ENCODE data around the gene FBXW7. TPM values are rescaled to one million over a fixed set of nuclear protein-coding genes. Genes with fewer than 3 reads are reported as not detected.

FBXW7 gene
- total and polyA plus RNA-seq, 2 of the 8 experiments (the other 6 are each of a cell fraction or from before 2014, with no cell fraction given): 6.0 to 26.7 TPM

DNA sequence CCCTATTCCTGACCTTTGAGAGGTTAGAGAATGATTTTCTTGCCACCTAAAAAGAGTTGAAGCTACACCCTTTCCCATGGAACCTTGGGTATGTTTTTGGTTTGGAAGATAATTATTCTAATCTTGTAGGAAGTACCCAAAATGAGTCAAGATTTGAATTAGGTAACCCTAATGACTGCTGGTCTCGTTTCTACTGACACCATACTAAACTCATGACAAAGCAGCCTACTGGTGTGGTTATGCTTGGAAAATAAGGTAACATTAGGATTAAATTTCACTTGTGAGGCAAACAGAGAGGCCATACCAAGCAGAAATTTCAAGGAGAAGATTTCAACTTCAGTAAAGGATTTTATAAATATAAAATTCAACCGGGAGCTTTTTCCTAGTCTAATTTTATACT is 107.9 kb downstream of the FBXW7 start:
- H3K4ac ChIP-seq (replicated peaks; ENCODE audit: insufficient read length, low read depth, low read length): no peak overlapping the region
- TF ChIP-seq SUZ12 (IDR thresholded peaks at IDR 0.05; ENCODE audit: low read length) (no peak), JUN (IDR thresholded peaks at IDR 0.05; ENCODE audit: low read depth, low read length) (no peak), TAF7 (optimal IDR thresholded peaks at IDR 0.05; ENCODE audit: borderline replicate concordance, low read depth, low read length) (no peak), RXRA (IDR thresholded peaks at IDR 0.05; ENCODE audit: insufficient read depth, low read depth, low read length) (no peak), TAF1 (IDR thresholded peaks at IDR 0.05; ENCODE audit: low read depth, low read length) (no peak), MAFK (IDR thresholded peaks at IDR 0.05; ENCODE audit: low read depth, low read length) (no peak), BACH1 (IDR thresholded peaks at IDR 0.05; ENCODE audit: low read length) (no peak), RAD21 (IDR thresholded peaks at IDR 0.05 in 1 of 2, conservative IDR thresholded peaks at IDR 0.05 in 1 of 2; ENCODE audit: low read depth in 2 of 2, low read length in 2 of 2) (no peak), TCF12 (IDR thresholded peaks at IDR 0.05; ENCODE audit: low read depth, low read length) (no peak)
- TF ChIP-seq, protein P1, sequence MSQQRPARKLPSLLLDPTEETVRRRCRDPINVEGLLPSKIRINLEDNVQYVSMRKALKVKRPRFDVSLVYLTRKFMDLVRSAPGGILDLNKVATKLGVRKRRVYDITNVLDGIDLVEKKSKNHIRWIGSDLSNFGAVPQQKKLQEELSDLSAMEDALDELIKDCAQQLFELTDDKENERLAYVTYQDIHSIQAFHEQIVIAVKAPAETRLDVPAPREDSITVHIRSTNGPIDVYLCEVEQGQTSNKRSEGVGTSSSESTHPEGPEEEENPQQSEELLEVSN (IDR thresholded peaks at IDR 0.05): no peak
- TF ChIP-seq, protein P2, sequence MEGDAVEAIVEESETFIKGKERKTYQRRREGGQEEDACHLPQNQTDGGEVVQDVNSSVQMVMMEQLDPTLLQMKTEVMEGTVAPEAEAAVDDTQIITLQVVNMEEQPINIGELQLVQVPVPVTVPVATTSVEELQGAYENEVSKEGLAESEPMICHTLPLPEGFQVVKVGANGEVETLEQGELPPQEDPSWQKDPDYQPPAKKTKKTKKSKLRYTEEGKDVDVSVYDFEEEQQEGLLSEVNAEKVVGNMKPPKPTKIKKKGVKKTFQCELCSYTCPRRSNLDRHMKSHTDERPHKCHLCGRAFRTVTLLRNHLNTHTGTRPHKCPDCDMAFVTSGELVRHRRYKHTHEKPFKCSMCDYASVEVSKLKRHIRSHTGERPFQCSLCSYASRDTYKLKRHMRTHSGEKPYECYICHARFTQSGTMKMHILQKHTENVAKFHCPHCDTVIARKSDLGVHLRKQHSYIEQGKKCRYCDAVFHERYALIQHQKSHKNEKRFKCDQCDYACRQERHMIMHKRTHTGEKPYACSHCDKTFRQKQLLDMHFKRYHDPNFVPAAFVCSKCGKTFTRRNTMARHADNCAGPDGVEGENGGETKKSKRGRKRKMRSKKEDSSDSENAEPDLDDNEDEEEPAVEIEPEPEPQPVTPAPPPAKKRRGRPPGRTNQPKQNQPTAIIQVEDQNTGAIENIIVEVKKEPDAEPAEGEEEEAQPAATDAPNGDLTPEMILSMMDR (IDR thresholded peaks at IDR 0.05; ENCODE audit: control extremely low read depth in 1 of 3, insufficient read depth in 1 of 3, low read depth in 1 of 3, low read length in 3 of 3): no peak

More for the DNA sequence above, 107.9 kb downstream of the FBXW7 start:
- Histone ChIP-seq H3K4me2 (ENCODE audit: insufficient read depth in 1 of 2, low read depth in 2 of 2, low read length in 2 of 2) (no peak overlapping the region), H3K23me2 (ENCODE audit: low read depth, low read length) (no peaks in the 10 kb centered on the region), H4K8ac (ENCODE audit: extremely low read depth, insufficient read depth, low read length) (no peak overlapping the region), H2BK120ac (replicated peaks; ENCODE audit: low read depth, low read length) (no peak overlapping the region), H3K27me3 (replicated peaks in 1 of 4; ENCODE audit: control insufficient read depth in 3 of 4, extremely low read depth in 1 of 4, insufficient read depth in 3 of 4, low read length in 3 of 4) (no peaks in the 10 kb centered on the region), H3K56ac (replicated peaks; ENCODE audit: insufficient read length, low read depth, low read length) (no peak overlapping the region), H4K91ac (replicated peaks; ENCODE audit: insufficient read length, low read length) (no peak overlapping the region), H3K79me1 (ENCODE audit: low read depth, low read length) (no peaks in the 10 kb centered on the region), H3K18ac (ENCODE audit: extremely low read depth, low read length) (no peak overlapping the region), H3K4me3 (ENCODE audit: extremely low read depth in 1 of 4, insufficient read depth in 2 of 4, low read depth in 3 of 4, low read length in 4 of 4) (no peak overlapping the region), H2BK5ac (ENCODE audit: low read depth, low read length) (no peak overlapping the region), H3K14ac (ENCODE audit: insufficient read length) (no peak overlapping the region), H2BK15ac (ENCODE audit: low read length) (no peak overlapping the region), H2AK5ac (ENCODE audit: low read depth, low read length) (no peak overlapping the region), H3K4me1 (replicated peaks in 1 of 4; ENCODE audit: control insufficient read depth in 3 of 4, insufficient read depth in 4 of 4, low read length in 3 of 4) (peaks cover 0 to 13% (median 11%) of the 10 kb centered on the region in 4 experiments; a peak in 3 of 7 replicates), H4K5ac (ENCODE audit: insufficient read length, low read depth, low read length) (no peak overlapping the region), H3K36me3 (ENCODE audit: control insufficient read depth in 2 of 4, insufficient read depth in 4 of 4, low read length in 3 of 4) (no peaks in the 10 kb centered on the region), H3K9ac (replicated peaks in 1 of 4; ENCODE audit: extremely low read depth in 1 of 4, low read depth in 3 of 4, low read length in 3 of 4) (no peak overlapping the region), H3K27ac (ENCODE audit: low read depth, low read length) (no peak overlapping the region), H3K79me2 (ENCODE audit: control insufficient read depth in 1 of 2, insufficient read depth in 2 of 2, low read length in 2 of 2) (peaks cover 0 to 24% of the 10 kb centered on the region in 2 experiments; a peak in 2 of 4 replicates), H4K20me1 (replicated peaks in 1 of 2; ENCODE audit: control insufficient read depth in 1 of 2, insufficient read depth in 2 of 2, low read length in 2 of 2) (no peaks in the 10 kb centered on the region), H2BK20ac (ENCODE audit: low read length) (no peak overlapping the region), H2AFZ (ENCODE audit: low read length) (no peak overlapping the region), H3K23ac (ENCODE audit: insufficient read length) (no peak overlapping the region), H2BK12ac (ENCODE audit: low read depth, low read length) (no peak overlapping the region), H3K9me3 (ENCODE audit: insufficient read depth in 2 of 2, low read depth in 1 of 2, low read length in 1 of 2) (no peaks in the 10 kb centered on the region)
- DNase-seq (ENCODE audit: low read depth in 1 of 2, low spot score in 2 of 2) (no peak), FAIRE-seq (no peak)
- ChIA-PET CTCF (ENCODE audit: partially characterized antibody) (interaction anchor here (1.0 to 2.5 kb wide), 3 partner anchors 9 to 27 kb away, joined by 3 to 10 read pairs (median 3); no protein-coding TSS in a partner anchor), POLR2A (ENCODE audit: partially characterized antibody) (no interaction called here)
- WGBS, 2 experiments (ENCODE audit: extremely low coverage in 1 of 2, insufficient coverage in 1 of 2, insufficient read length in 1 of 2, insufficient replicate concordance in 2 of 2, low coverage in 1 of 2, low lambda C conversion rate in 2 of 2, missing lambda C conversion rate in 1 of 2): 87% methylated on average over 2 of the region's 2 CpGs; no CpG with 5 or more reads in 1 of the 2 experiments
